ENCODE data around the gene MYO7A. TPM values are rescaled to one million over a fixed set of nuclear protein-coding genes. Genes with fewer than 3 reads are reported as not detected.

Gene MYO7A
- total RNA-seq, 4 donors from 2014 or later: 11.7 to 26.4 (median 17.7) TPM

GRCh38 chr11:77195071-77195755 is 67.2 kb downstream of the MYO7A start:
- no peak for TF ChIP-seq CTCF (IDR thresholded peaks at IDR 0.05; ENCODE audit: low read depth)

- TF ChIP-seq CTCF (IDR thresholded peaks at IDR 0.05; ENCODE audit: low read depth): no peak
Observed at GRCh38 chr11:77196961-77197360, 68.9 kb downstream of the MYO7A start.

DNA sequence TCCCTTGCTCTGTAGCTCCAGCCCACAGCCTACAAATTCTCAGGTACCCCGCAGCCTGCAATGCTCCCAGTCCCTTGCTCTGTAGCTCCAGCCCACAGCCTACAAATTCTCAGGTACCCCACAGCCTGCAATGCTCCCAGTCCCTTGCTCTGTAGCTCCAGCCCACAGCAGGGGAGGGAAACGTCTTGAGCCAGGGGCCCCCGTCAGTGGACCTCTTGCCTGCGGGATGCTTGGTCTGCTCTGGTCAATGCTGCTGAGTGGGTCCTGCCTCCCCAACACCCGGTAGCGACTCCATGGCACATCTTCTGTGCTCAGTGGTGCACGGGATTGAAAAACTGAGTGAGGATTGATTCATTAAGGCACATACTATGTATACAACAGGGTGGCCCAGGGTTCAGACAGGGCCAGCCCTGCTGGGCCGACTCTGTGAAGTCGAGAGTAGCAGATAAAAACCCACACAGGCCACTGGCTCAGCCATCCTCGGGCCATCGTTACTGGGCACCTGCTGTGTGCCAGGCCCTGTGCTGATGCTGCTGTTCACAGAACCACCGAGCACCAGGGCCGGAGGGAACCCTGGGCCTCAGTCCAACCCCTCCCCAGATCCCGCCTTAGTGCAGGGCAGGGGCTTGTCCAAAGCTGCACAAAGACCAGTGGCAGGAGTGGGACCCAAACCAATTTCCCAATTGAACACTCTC is 69.7 kb downstream of the MYO7A start:
- no peak for TF ChIP-seq CTCF (IDR thresholded peaks at IDR 0.05; ENCODE audit: low read depth)

DNA sequence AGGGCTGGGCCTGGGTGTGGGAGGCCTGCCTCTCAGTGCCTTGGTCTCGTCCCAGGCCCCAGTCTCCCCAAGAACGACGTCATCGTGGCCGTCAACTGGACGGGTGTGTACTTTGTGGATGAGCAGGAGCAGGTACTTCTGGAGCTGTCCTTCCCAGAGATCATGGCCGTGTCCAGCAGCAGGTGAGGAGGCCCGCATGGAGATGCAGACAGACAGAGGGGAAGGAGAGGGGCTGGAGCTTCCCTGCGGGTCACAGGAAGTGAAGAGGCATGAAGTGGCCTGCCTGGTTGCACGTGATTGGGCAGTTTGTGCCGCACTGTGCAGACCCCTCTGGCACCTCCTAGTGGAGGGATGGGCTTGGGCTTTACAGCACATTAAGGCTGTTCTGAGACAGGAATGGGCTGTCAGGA is 70.4 kb downstream of the MYO7A start:
- no peak for TF ChIP-seq CTCF (IDR thresholded peaks at IDR 0.05; ENCODE audit: low read depth)

DNA sequence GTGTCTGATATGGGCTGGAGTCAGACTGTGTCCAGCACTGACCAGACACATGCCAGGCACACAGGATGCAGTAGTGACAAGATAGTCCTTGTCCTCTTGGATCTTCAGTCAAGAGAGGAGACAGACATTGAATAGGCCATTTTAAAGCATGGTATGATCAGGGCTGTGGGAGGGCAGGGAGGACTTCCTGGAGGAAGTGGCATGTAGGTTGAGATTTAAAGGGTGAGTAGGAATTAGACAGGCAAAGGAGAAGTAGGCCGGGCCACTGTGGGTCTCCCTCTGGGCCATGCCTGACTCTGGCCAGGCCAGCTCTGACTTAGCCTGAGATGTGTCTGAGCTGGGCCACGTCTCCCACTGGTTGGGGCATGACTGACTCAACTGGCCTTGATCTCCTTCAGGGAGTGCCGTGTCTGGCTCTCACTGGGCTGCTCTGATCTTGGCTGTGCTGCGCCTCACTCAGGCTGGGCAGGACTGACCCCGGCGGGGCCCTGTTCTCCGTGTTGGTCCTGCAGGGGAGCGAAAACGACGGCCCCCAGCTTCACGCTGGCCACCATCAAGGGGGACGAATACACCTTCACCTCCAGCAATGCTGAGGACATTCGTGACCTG is 71.2 kb downstream of the MYO7A start:
- no peak for TF ChIP-seq CTCF (IDR thresholded peaks at IDR 0.05; ENCODE audit: low read depth)

DNA sequence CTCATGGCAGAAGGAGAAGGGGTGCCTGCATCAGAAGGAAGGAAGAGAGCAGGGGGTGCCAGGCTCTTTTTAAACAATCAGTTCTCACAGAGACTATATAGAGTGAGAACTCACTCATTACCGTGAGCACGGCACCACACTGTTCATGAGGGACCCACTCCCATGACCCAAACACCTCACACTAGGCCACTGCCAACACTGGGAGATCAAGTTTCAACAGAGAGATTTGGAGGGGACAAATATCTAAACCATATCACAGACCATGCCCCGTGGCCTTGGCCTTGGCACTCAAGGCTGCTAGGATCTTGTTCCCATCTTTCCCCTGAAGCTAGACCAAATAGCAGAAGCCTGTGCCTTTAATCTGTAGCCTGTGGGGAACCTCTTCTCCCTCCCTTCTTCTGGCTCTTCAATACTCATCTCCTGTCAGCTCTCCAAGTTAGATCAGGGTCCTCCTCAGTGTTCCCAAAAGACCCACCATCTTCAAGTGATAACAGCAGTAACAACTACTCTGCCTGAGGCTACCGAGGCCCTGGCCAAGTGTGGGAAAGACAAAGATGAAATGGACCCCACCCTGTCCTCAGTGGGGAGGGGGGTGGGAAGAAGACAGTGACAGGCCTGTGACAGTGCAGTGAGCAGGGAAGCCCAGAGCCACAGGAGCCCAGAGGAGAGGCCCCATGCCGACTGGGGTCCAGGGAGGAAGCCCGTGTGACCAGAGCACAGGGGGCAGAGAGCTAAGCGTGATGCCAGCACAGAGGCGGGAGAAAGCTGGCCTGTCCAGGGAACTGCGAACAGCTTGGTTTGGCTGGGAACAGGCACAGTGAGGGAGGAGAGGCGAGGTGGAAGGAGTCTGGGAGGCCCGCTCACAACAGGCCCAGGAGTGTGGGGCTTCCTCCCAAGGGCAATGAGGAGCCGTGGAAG is 72.6 kb downstream of the MYO7A start:
- TF ChIP-seq CTCF (IDR thresholded peaks at IDR 0.05; ENCODE audit: low read depth): no peak

Data from subcutaneous adipose tissue (tissue), 4 donors.